CD4-positive, alpha-beta memory T cell (primary cell): ENCODE results near the gene DISP2. TPM values are rescaled to one million over a fixed set of nuclear protein-coding genes. Genes with fewer than 3 reads are reported as not detected.

ENCODE experiments used
- CTCF ChIA-PET: fragments of 350-600 bp; sonication (Branson Sonifier 250); formaldehyde crosslinking; loops from one replicate; lab custom pipeline; 2021; ENCODE audit warnings: inconsistent platforms; ENCODE audit not compliant: partially characterized antibody; lab: Charles Lee
- POLR2A ChIA-PET: fragments of 350-600 bp; sonication (Branson Sonifier 250); formaldehyde crosslinking; loops from one replicate; lab custom pipeline; 2021; ENCODE audit not compliant: partially characterized antibody; lab: Charles Lee
- DNase-seq, 5 donors: peaks; one replicate each; pipeline versions ENCODE4 v3.0.0 to v3.0.0-alpha.2; 2020 to 2022; ENCODE audit warnings: mixed read lengths in 1 of 5
- H3K27ac ChIP-seq: one replicate; pipeline ENCODE4 v1.7.0; 2013; ENCODE audit warnings: low read depth, low read length
- H3K27me3 ChIP-seq: 2 replicates; pipeline ENCODE4 v1.7.0; 2013; ENCODE audit warnings: mild to moderate bottlenecking, low read length, moderate library complexity; ENCODE audit not compliant: insufficient read depth
- H3K36me3 ChIP-seq: 2 replicates; pipeline ENCODE4 v1.7.0; 2013; ENCODE audit warnings: mild to moderate bottlenecking, low read length, moderate library complexity; ENCODE audit not compliant: insufficient read depth
- H3K4me1 ChIP-seq: 2 replicates; pipeline ENCODE4 v1.7.0; 2013; ENCODE audit warnings: mild to moderate bottlenecking, low read length, moderate library complexity; ENCODE audit not compliant: insufficient read depth
- H3K4me3 ChIP-seq, 2 donors: one replicate each; pipeline ENCODE4 v1.7.0; 2013; ENCODE audit warnings: low read length in 2 of 2, mild to moderate bottlenecking in 1 of 2
- H3K9me3 ChIP-seq, 2 donors: one replicate each; pipeline ENCODE4 v1.7.0; 2013; ENCODE audit warnings: low read length in 2 of 2, control low read depth in 1 of 2; ENCODE audit not compliant: control insufficient read depth in 1 of 2
- H3K27ac Mint-ChIP-seq, 7 donors: one replicate each; pipeline ENCODE4 v1.8.0; 2020 to 2021; ENCODE audit warnings: mixed read lengths in 7 of 7, mild to moderate bottlenecking in 6 of 7, inconsistent platforms in 3 of 7, moderate library complexity in 3 of 7
- H3K27me3 Mint-ChIP-seq, 2 donors: one replicate each; pipeline ENCODE4 v1.8.0; 2020 to 2021; ENCODE audit warnings: mixed read lengths in 2 of 2
- H3K36me3 Mint-ChIP-seq, 2 donors: one replicate each; pipeline ENCODE4 v1.8.0; 2020 to 2021; ENCODE audit warnings: mixed read lengths in 2 of 2, inconsistent platforms in 1 of 2, mild to moderate bottlenecking in 1 of 2
- H3K4me1 Mint-ChIP-seq, 4 donors: one replicate each; pipeline ENCODE4 v1.8.0; 2020 to 2021; ENCODE audit warnings: mixed read lengths in 4 of 4, mild to moderate bottlenecking in 1 of 4
- H3K4me3 Mint-ChIP-seq, 8 donors: one replicate each; pipeline ENCODE4 v1.8.0; 2020 to 2021; ENCODE audit warnings: mixed read lengths in 8 of 8, mild to moderate bottlenecking in 7 of 8, moderate library complexity in 6 of 8, inconsistent platforms in 3 of 8
- H3K9me3 Mint-ChIP-seq, 8 donors: one replicate each; pipeline ENCODE4 v1.8.0; 2020 to 2021; ENCODE audit warnings: mixed read lengths in 8 of 8, mild to moderate bottlenecking in 5 of 8, inconsistent platforms in 3 of 8, moderate library complexity in 1 of 8
- intact Hi-C: fragments of 100-400 bp; cut with micrococcal nuclease; formaldehyde crosslinking; loops from one replicate; pipeline ENCODE4 v1.15.1; 2023
- polyA plus RNA-seq, 2 donors: library from polyadenylated mRNA; unstranded; fragments of 300-500 nt; fragmentation: Illumina TruSeq; gene quantifications; one replicate each; pipeline ENCODE4 v1.2.3, GENCODE V29; 2021
- total RNA-seq, 2 experiments: library from RNA; stranded (reverse); gene quantifications; one replicate each; pipeline ENCODE4 v1.2.3, GENCODE V29; 2021

The DISP2 gene
- total and polyA plus RNA-seq, 4 experiments from 2014 or later, result 0.03 to 0.23 (median 0.05) TPM; not detected in 1

- ChIA-PET POLR2A (no interaction called here), CTCF (interaction anchor here (1.0 to 1.3 kb wide), 2 partner anchors 16 to 79 kb away, joined by 3 to 6 read pairs; no protein-coding TSS in a partner anchor)
- Histone ChIP-seq H3K27me3 (no peaks in the 10 kb centered on the region), H3K4me3 (no peak overlapping the region), H3K27ac (no peak overlapping the region), H3K4me1 (peaks cover 8% of the 10 kb centered on the region), H3K9me3 (no peaks in the 10 kb centered on the region), H3K36me3 (no peaks in the 10 kb centered on the region)
- peaks cover 0 to 4% of the 10 kb centered on the region in 2 donors for H3K27me3 Mint-ChIP-seq
- H3K9me3 Mint-ChIP-seq, result peaks cover 0 to 2% (median 0%) of the 10 kb centered on the region in 8 donors
- intact Hi-C loops, result no loop called here
- H3K27ac Mint-ChIP-seq, result no peak overlapping the region
- no peak overlapping the region for H3K4me3 Mint-ChIP-seq
- no peaks in the 10 kb centered on the region for H3K36me3 Mint-ChIP-seq
- no peak for DNase-seq
- H3K4me1 Mint-ChIP-seq, result peaks cover 0 to 3% (median 2%) of the 10 kb centered on the region in 4 donors
These were observed 4.3 kb upstream of the DISP2 start for GRCh38 chr15:40353697-40354096.

GRCh38 chr15:40354408-40355171 lies 3.4 kb upstream of the DISP2 start:
- H3K4me3 Mint-ChIP-seq, result no peak overlapping the region
- POLR2A ChIA-PET, result no interaction called here
- no peak overlapping the region for H3K27ac ChIP-seq

DNA sequence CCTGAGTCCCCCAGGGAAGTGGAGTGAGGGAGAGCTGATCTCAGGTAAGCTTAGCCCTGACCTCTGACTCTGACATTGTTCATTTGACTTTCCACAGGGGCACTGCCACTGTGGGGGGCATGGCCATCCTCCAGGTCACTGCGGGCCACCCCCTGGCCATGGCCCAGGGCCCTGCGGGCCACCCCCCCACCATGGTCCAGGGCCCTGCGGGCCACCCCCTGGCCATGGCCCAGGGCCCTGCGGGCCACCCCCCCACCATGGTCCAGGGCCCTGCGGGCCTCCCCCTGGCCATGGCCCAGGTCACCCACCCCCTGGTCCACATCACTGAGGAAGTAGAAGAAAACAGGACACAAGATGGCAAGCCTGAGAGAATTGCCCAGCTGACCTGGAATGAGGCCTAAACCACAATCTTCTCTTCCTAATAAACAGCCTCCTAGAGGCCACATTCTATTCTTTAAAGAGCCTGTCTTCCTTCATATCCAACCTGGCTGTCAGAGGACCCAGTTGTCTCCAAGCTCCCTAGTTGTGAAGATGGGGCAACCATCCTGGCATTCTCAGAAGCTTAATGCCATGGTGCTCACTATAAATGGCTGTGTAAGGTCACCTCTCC lies 1.9 kb upstream of the DISP2 start:
- Mint-ChIP-seq H3K9me3 (peaks cover 0 to 2% (median 0%) of the 10 kb centered on the region in 8 donors), H3K27me3 (peaks cover 0 to 4% of the 10 kb centered on the region in 2 donors), H3K27ac (no peak overlapping the region), H3K4me1 (peaks cover 2 to 13% (median 7%) of the 10 kb centered on the region in 4 donors), H3K36me3 (no peaks in the 10 kb centered on the region), H3K4me3 (no peak overlapping the region)
- H3K27me3 ChIP-seq, result no peaks in the 10 kb centered on the region
- intact Hi-C loops, result no loop called here
- ChIA-PET POLR2A (interaction anchor here (0.6 kb wide), 2 partner anchors 11 to 43 kb away, joined by 3 read pairs; no protein-coding TSS in a partner anchor), CTCF (interaction anchor here (0.7 to 3.9 kb wide), 8 partner anchors 12 to 75 kb away, joined by 3 to 16 read pairs (median 6); partner anchors contain the start of genes CCDC9B and PLCB2)
- no peaks in the 10 kb centered on the region for H3K36me3 ChIP-seq
- H3K4me1 ChIP-seq, result peaks cover 13% of the 10 kb centered on the region
- DNase-seq, result no peak
- no peaks in the 10 kb centered on the region for H3K9me3 ChIP-seq
- no peak overlapping the region for H3K4me3 ChIP-seq
- no peak overlapping the region for H3K27ac ChIP-seq

More at GRCh38 chr15:40354408-40355171, 3.4 kb upstream of the DISP2 start:
- Histone ChIP-seq H3K4me3 (no peak overlapping the region), H3K36me3 (no peaks in the 10 kb centered on the region), H3K27me3 (no peaks in the 10 kb centered on the region), H3K4me1 (peaks cover 13% of the 10 kb centered on the region), H3K9me3 (no peaks in the 10 kb centered on the region)
- Mint-ChIP-seq H3K4me1 (peaks cover 2 to 11% (median 7%) of the 10 kb centered on the region in 4 donors), H3K27ac (no peak overlapping the region), H3K9me3 (peaks cover 0 to 2% (median 0%) of the 10 kb centered on the region in 8 donors), H3K27me3 (peaks cover 0 to 4% of the 10 kb centered on the region in 2 donors), H3K36me3 (no peaks in the 10 kb centered on the region)
- CTCF ChIA-PET, result interaction anchor here (0.6 to 3.9 kb wide), 6 partner anchors 9 to 80 kb away, joined by 3 to 16 read pairs (median 10); partner anchors contain the start of gene CCDC9B
- no peak for DNase-seq
- intact Hi-C loops, result no loop called here

- Histone ChIP-seq H3K4me1 (peaks cover 13% of the 10 kb centered on the region), H3K36me3 (no peaks in the 10 kb centered on the region), H3K27ac (no peak overlapping the region), H3K27me3 (no peaks in the 10 kb centered on the region), H3K9me3 (no peaks in the 10 kb centered on the region), H3K4me3 (no peak overlapping the region)
- intact Hi-C loops, result no loop called here
- ChIA-PET CTCF (interaction anchor here (1.0 to 3.9 kb wide), 7 partner anchors 11 to 64 kb away, joined by 3 to 16 read pairs (median 6); partner anchors contain the start of genes CCDC9B and PLCB2), POLR2A (interaction anchor here (0.9 to 1.5 kb wide), 7 partner anchors 9 to 83 kb away, joined by 3 to 5 read pairs (median 4); partner anchors contain the start of genes BAHD1, INAFM2 and IVD)
- no peaks in the 10 kb centered on the region for H3K36me3 Mint-ChIP-seq
- no peak overlapping the region for H3K27ac Mint-ChIP-seq
- DNase-seq, result no peak
- peaks cover 3 to 15% (median 7%) of the 10 kb centered on the region in 4 donors for H3K4me1 Mint-ChIP-seq
- H3K4me3 Mint-ChIP-seq, result peak overlapping the region; percentile 27 to 87 (median 64)
- H3K27me3 Mint-ChIP-seq, result peaks cover 0 to 4% of the 10 kb centered on the region in 2 donors
- H3K9me3 Mint-ChIP-seq, result peaks cover 0 to 2% (median 0%) of the 10 kb centered on the region in 8 donors
These were observed 773 bp upstream of the DISP2 start for GRCh38 chr15:40357246-40357645.

GRCh38 chr15:40358471-40359353 lies 693 bp downstream of the DISP2 start:
- H3K4me1 ChIP-seq, result peaks cover 13% of the 10 kb centered on the region
- intact Hi-C loops, result loop anchor here (1.0 kb wide), 2 partner anchors 10 to 24 kb away; partner anchors contain the start of gene KNSTRN
- no peaks in the 10 kb centered on the region for H3K9me3 ChIP-seq
- H3K4me3 Mint-ChIP-seq, result peak overlapping the region; percentile 61 to 83 (median 74)
- H3K27me3 Mint-ChIP-seq, result peaks cover 0 to 4% of the 10 kb centered on the region in 2 donors
- no peak overlapping the region for H3K27ac ChIP-seq
- no peaks in the 10 kb centered on the region for H3K27me3 ChIP-seq
- peaks cover 0 to 4% of the 10 kb centered on the region in 2 donors for H3K36me3 Mint-ChIP-seq
- H3K4me1 Mint-ChIP-seq, result peaks cover 5 to 21% (median 7%) of the 10 kb centered on the region in 4 donors
- H3K9me3 Mint-ChIP-seq, result no peaks in the 10 kb centered on the region
- CTCF ChIA-PET, result interaction anchor here (1.0 to 3.7 kb wide), 2 partner anchors 9 to 14 kb away, joined by 3 to 16 read pairs; no protein-coding TSS in a partner anchor
- DNase-seq, result peak in 1 of 5 donors; percentile 17
- POLR2A ChIA-PET, result interaction anchor here (1.0 to 1.5 kb wide), 2 partner anchors 35 to 40 kb away, joined by 3 read pairs; partner anchors contain the start of gene INAFM2
- H3K4me3 ChIP-seq, result peak overlapping the region; percentile 29 to 54
- H3K36me3 ChIP-seq, result no peaks in the 10 kb centered on the region
- peak overlapping the region in 2 of 7 donors; percentile 68 to 82 for H3K27ac Mint-ChIP-seq

DNA sequence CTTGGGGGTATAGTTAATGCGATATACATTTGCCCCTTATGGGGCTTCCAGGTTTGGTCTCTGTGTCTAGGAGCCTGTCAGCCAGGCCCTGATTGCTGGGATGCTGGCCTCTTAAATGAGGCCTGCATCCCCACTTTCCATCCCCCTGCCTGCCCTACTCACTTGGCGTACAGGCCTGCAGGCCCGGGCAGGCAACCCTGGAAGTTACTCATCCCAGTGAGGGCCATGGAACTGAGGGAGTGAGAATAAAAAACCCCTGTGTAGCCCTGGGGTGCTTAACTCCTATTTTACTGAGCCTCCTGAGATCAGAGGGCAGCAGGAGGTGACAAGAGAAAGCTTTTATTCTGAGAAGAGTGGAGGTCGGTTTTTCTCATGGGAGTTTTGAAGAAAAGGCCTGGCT lies 2.0 kb downstream of the DISP2 start:
- Mint-ChIP-seq H3K27ac (no peak overlapping the region), H3K36me3 (peaks cover 0 to 4% of the 10 kb centered on the region in 2 donors), H3K27me3 (peaks cover 0 to 4% of the 10 kb centered on the region in 2 donors), H3K9me3 (no peaks in the 10 kb centered on the region), H3K4me1 (peaks cover 5 to 21% (median 7%) of the 10 kb centered on the region in 4 donors), H3K4me3 (no peak overlapping the region)
- ChIA-PET POLR2A (no interaction called here), CTCF (interaction anchor here (1.6 kb wide), 2 partner anchors 15 to 20 kb away, joined by 3 to 4 read pairs; no protein-coding TSS in a partner anchor)
- peaks cover 13% of the 10 kb centered on the region for H3K4me1 ChIP-seq
- no peak overlapping the region for H3K27ac ChIP-seq
- no peaks in the 10 kb centered on the region for H3K27me3 ChIP-seq
- no peaks in the 10 kb centered on the region for H3K36me3 ChIP-seq
- intact Hi-C loops, result no loop called here
- no peak overlapping the region for H3K4me3 ChIP-seq
- H3K9me3 ChIP-seq, result no peaks in the 10 kb centered on the region
- no peak for DNase-seq
